ENCODE results near the gene OGFR.

DNA sequence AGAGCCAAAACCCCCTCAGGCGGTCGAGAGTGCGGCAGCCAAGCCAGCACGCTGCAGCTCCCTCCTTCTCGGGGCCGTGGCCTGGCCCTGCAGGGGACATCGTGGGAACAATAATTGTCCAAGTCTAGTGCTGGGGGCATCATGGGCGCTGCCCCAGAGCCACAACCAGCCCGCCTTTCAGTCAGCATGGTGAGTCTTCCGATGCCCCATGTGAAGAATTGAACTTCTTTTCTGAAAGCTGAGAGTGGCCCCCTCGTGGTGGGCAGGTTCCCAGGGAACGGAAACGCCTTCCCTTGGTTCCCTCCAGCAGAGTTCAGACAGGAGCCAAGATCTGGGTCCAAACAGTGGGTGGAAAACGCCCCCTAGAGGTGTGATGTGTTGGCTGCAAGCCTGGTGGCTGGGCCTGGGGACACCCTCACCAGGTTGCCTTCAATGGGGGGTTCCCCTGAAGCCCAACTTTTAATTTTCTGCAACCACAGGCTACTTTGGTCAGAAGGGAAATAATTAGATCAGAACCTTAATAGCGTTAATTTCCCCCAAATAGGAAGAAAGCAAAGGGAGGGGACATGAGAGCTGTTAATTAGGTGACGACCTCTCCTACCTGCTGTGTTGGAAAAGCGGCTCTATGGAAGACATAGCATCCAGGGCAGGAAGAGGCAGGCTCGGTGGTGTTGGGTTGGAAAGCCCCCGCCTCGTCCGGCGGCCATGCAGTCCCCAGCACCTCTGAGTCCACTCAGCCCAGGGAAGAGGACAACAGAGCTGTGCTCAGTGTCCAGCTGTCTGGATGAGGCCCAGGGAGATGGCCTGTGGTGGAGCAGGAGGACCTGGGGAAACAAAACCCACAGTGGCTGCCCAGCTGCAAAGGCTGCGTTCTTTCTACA, 13.1 kb upstream of the OGFR start:
- TF ChIP-seq EZH2phosphoT487 (IDR thresholded peaks at IDR 0.05; ENCODE audit: borderline replicate concordance, low read length) (no peak), EZH2 (IDR thresholded peaks at IDR 0.05; ENCODE audit: low read length, unreplicated experiment) (no peak)
- TF ChIP-seq, protein P1, sequence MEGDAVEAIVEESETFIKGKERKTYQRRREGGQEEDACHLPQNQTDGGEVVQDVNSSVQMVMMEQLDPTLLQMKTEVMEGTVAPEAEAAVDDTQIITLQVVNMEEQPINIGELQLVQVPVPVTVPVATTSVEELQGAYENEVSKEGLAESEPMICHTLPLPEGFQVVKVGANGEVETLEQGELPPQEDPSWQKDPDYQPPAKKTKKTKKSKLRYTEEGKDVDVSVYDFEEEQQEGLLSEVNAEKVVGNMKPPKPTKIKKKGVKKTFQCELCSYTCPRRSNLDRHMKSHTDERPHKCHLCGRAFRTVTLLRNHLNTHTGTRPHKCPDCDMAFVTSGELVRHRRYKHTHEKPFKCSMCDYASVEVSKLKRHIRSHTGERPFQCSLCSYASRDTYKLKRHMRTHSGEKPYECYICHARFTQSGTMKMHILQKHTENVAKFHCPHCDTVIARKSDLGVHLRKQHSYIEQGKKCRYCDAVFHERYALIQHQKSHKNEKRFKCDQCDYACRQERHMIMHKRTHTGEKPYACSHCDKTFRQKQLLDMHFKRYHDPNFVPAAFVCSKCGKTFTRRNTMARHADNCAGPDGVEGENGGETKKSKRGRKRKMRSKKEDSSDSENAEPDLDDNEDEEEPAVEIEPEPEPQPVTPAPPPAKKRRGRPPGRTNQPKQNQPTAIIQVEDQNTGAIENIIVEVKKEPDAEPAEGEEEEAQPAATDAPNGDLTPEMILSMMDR (conservative IDR thresholded peaks at IDR 0.05; ENCODE audit: low read depth, low read length), result peak; percentile 99

Measured in PC-3 (cell line).